ENCODE measurements around the gene BOK. TPM values are rescaled to one million over a fixed set of nuclear protein-coding genes. Genes with fewer than 3 reads are reported as not detected.

The BOK gene
- total RNA-seq, 1 donor from 2014 or later = 35.4 TPM

DNA sequence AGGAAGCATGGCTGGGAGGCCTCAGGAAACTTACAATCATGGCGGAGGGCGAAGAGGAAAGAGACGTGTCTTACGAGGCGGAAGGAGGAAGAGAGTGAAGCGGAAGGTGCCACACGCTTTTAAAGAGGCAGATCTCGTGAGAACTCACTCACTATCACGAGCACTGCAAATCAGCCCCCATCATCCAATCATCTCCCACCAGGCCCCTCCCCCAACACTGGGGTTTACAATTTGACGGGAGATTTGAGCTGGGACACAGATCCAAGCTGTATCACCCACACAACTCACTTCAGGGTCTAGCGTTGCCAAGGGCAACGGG lies 5.1 kb upstream of the BOK start:
- DNase-seq (ENCODE audit: low spot score in 2 of 2) = no peak
- Histone ChIP-seq H3K36me3 (no peaks in the 10 kb centered on the region), H3K27me3 (no peaks in the 10 kb centered on the region), H3K9me3 (peaks cover 10 to 19% of the 10 kb centered on the region in 2 donors), H3K27ac (no peak overlapping the region), H3K4me3 (no peak overlapping the region), H3K4me1 (no peaks in the 10 kb centered on the region)
- intact Hi-C loops (cut with DNase I) = no loop called here
- TF ChIP-seq, protein P1, sequence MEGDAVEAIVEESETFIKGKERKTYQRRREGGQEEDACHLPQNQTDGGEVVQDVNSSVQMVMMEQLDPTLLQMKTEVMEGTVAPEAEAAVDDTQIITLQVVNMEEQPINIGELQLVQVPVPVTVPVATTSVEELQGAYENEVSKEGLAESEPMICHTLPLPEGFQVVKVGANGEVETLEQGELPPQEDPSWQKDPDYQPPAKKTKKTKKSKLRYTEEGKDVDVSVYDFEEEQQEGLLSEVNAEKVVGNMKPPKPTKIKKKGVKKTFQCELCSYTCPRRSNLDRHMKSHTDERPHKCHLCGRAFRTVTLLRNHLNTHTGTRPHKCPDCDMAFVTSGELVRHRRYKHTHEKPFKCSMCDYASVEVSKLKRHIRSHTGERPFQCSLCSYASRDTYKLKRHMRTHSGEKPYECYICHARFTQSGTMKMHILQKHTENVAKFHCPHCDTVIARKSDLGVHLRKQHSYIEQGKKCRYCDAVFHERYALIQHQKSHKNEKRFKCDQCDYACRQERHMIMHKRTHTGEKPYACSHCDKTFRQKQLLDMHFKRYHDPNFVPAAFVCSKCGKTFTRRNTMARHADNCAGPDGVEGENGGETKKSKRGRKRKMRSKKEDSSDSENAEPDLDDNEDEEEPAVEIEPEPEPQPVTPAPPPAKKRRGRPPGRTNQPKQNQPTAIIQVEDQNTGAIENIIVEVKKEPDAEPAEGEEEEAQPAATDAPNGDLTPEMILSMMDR (IDR thresholded peaks at IDR 0.05) = no peak

DNA sequence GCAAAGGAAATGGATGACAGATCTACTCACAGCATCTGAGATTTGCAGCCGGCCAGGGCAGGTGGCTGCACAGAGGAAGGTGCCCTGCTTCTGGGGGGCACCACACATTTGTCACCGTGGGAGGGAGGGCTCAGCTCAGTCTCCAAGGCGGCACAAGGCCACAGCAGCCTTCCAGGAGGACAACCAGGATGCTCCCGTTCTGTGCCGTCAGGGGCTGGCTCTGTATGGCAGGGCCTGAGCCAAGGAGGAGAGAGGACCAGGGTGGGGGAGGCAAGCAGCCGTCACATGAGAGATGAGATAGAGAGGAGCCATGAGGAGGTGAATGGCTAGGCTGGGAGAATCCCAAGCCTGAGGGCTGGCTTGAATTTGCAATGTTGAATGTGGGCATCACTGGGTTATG lies 4.6 kb upstream of the BOK start:
- Histone ChIP-seq H3K4me3 (no peak overlapping the region), H3K27ac (no peak overlapping the region), H3K36me3 (no peaks in the 10 kb centered on the region), H3K4me1 (no peaks in the 10 kb centered on the region), H3K9me3 (peaks cover 10 to 19% of the 10 kb centered on the region in 2 donors), H3K27me3 (no peaks in the 10 kb centered on the region)
- TF ChIP-seq, protein P1 (IDR thresholded peaks at IDR 0.05) = no peak
- intact Hi-C loops (cut with DNase I) = no loop called here
- DNase-seq (ENCODE audit: low spot score in 2 of 2) = no peak

GRCh38 chr2:241554610-241555322 lies 3.8 kb upstream of the BOK start:
- no peaks in the 10 kb centered on the region for H3K27me3 ChIP-seq
- H3K4me1 ChIP-seq = peaks cover 0 to 2% of the 10 kb centered on the region in 2 donors
- no peak overlapping the region for H3K27ac ChIP-seq
- no peak for DNase-seq (ENCODE audit: low spot score in 2 of 2)
- TF ChIP-seq, protein P1 (IDR thresholded peaks at IDR 0.05) = no peak
- no peaks in the 10 kb centered on the region for H3K36me3 ChIP-seq
- intact Hi-C loops (cut with DNase I) = no loop called here
- no peak overlapping the region for H3K4me3 ChIP-seq
- H3K9me3 ChIP-seq = peaks cover 10 to 19% of the 10 kb centered on the region in 2 donors

DNA sequence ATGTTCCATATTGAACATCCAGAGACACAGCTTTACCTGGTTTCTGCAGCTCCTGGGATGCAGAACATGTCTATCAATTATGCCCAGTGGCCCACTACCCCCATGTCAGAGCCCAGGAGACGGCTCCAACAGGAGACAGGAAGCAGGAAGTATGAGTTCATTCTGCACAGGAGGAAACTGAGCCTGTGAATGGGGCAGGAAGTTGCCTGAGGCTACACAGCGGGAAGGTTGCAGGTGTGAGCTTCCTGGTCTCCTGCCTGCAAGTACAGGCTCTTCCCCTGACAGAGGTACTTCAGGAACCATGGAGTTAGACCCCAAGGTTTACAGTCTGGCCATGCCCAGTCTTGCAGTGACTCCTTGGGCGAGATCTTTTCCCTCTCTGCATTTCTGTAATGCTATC lies 2.8 kb upstream of the BOK start:
- Histone ChIP-seq H3K4me3 (no peak overlapping the region), H3K27me3 (no peaks in the 10 kb centered on the region), H3K4me1 (peaks cover 6 to 12% of the 10 kb centered on the region in 2 donors), H3K9me3 (peaks cover 10 to 19% of the 10 kb centered on the region in 2 donors), H3K27ac (no peak overlapping the region), H3K36me3 (no peaks in the 10 kb centered on the region)
- intact Hi-C loops (cut with DNase I) = no loop called here
- TF ChIP-seq, protein P1 (IDR thresholded peaks at IDR 0.05) = no peak
- DNase-seq (ENCODE audit: low spot score in 2 of 2) = no peak

GRCh38 chr2:241556746-241557145 lies 1.8 kb upstream of the BOK start:
- TF ChIP-seq, protein P1 (IDR thresholded peaks at IDR 0.05) = no peak
- H3K4me1 ChIP-seq = peaks cover 6 to 16% of the 10 kb centered on the region in 2 donors
- DNase-seq (ENCODE audit: low spot score in 2 of 2) = no peak
- H3K27me3 ChIP-seq = no peaks in the 10 kb centered on the region
- H3K9me3 ChIP-seq = peaks cover 10 to 19% of the 10 kb centered on the region in 2 donors
- intact Hi-C loops (cut with DNase I) = no loop called here
- no peak overlapping the region for H3K27ac ChIP-seq
- H3K4me3 ChIP-seq = no peak overlapping the region
- no peaks in the 10 kb centered on the region for H3K36me3 ChIP-seq
